SK-N-SH (cell line): ENCODE results near the gene KIF5C.

Experiments
- EP300 ChIP-seq, 2 experiments: IDR thresholded peaks; 2 replicates each; pipeline versions ENCODE4 v1.4.0 to v1.6.1; 2012; ENCODE audit warnings: borderline replicate concordance in 1 of 2, low read depth in 1 of 2, low read length in 1 of 2
- EZH2phosphoT487 ChIP-seq: fragments of 200-600 bp; sonication (generic); IDR thresholded peaks from 2 replicates; pipeline ENCODE4 v1.6.1; 2017; ENCODE audit warnings: low read depth, mixed run types, mild to moderate bottlenecking, antibody characterized with exemption, moderate library complexity, borderline replicate concordance
- MXI1 ChIP-seq: IDR thresholded peaks from 2 replicates; pipeline ENCODE4 v1.6.1; 2012; ENCODE audit warnings: mild to moderate bottlenecking, low read depth, low read length, improper control_type of control experiment
- NRF1 ChIP-seq: IDR thresholded peaks from 2 replicates; pipeline ENCODE4 v1.6.1; 2012; ENCODE audit warnings: low read depth, mild to moderate bottlenecking, low read length
- YY1 ChIP-seq: IDR thresholded peaks from 2 replicates; pipeline ENCODE4 v1.4.0; 2012; ENCODE audit warnings: low read depth, mild to moderate bottlenecking
- TF ChIP-seq, protein P1 (sequence below): fragments of 200-600 bp; sonication (generic); IDR thresholded peaks from 2 replicates; pipeline ENCODE4 v1.6.1; 2017; ENCODE audit warnings: antibody characterized with exemption, mild to moderate bottlenecking, moderate library complexity
- TF ChIP-seq, protein P2 (sequence below): IDR thresholded peaks from 2 replicates; pipeline ENCODE4 v1.6.1; 2012; ENCODE audit warnings: mild to moderate bottlenecking, low read depth, low read length, moderate library complexity
- TF ChIP-seq, protein P3 (sequence below): IDR thresholded peaks from 2 replicates; pipeline ENCODE4; 2012
- TF ChIP-seq, protein P4 (sequence below): IDR thresholded peaks from 2 replicates; pipeline ENCODE4 v1.4.0; 2012; ENCODE audit warnings: low read depth

DNA sequence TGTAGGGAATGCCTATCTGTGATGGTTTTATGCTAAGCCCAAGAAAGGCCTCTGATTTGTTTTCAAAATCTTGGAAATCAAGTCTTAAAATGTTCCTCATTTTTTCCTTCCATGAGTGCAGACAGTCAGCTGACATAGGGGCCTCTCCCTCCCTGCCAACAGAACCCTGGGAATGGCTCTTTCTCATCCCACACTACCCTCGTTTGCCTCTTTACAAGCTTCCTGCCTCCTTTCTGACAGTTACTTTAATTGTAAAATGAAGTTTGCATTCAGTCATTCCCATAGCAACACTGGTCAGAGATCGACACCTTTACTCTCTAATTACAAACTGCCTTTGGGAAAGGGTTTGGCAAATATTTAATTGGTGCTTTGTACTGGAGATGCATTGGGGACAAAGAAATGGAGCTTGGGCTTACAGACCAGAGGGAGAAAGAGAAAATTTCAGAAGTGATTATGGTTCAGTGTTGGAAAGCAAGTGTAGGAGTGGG, 25.4 kb downstream of the KIF5C start:
- TF ChIP-seq, protein P1, sequence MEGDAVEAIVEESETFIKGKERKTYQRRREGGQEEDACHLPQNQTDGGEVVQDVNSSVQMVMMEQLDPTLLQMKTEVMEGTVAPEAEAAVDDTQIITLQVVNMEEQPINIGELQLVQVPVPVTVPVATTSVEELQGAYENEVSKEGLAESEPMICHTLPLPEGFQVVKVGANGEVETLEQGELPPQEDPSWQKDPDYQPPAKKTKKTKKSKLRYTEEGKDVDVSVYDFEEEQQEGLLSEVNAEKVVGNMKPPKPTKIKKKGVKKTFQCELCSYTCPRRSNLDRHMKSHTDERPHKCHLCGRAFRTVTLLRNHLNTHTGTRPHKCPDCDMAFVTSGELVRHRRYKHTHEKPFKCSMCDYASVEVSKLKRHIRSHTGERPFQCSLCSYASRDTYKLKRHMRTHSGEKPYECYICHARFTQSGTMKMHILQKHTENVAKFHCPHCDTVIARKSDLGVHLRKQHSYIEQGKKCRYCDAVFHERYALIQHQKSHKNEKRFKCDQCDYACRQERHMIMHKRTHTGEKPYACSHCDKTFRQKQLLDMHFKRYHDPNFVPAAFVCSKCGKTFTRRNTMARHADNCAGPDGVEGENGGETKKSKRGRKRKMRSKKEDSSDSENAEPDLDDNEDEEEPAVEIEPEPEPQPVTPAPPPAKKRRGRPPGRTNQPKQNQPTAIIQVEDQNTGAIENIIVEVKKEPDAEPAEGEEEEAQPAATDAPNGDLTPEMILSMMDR: no peak
- TF ChIP-seq, protein P2, sequence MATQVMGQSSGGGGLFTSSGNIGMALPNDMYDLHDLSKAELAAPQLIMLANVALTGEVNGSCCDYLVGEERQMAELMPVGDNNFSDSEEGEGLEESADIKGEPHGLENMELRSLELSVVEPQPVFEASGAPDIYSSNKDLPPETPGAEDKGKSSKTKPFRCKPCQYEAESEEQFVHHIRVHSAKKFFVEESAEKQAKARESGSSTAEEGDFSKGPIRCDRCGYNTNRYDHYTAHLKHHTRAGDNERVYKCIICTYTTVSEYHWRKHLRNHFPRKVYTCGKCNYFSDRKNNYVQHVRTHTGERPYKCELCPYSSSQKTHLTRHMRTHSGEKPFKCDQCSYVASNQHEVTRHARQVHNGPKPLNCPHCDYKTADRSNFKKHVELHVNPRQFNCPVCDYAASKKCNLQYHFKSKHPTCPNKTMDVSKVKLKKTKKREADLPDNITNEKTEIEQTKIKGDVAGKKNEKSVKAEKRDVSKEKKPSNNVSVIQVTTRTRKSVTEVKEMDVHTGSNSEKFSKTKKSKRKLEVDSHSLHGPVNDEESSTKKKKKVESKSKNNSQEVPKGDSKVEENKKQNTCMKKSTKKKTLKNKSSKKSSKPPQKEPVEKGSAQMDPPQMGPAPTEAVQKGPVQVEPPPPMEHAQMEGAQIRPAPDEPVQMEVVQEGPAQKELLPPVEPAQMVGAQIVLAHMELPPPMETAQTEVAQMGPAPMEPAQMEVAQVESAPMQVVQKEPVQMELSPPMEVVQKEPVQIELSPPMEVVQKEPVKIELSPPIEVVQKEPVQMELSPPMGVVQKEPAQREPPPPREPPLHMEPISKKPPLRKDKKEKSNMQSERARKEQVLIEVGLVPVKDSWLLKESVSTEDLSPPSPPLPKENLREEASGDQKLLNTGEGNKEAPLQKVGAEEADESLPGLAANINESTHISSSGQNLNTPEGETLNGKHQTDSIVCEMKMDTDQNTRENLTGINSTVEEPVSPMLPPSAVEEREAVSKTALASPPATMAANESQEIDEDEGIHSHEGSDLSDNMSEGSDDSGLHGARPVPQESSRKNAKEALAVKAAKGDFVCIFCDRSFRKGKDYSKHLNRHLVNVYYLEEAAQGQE: no peak
- TF ChIP-seq NRF1 (no peak), EZH2phosphoT487 (no peak), YY1 (no peak), MXI1 (no peak), EP300 (IDR thresholded peaks at IDR 0.05; ENCODE audit: borderline replicate concordance in 1 of 2, low read depth in 1 of 2, low read length in 1 of 2) (no peak)
- TF ChIP-seq, protein P3, sequence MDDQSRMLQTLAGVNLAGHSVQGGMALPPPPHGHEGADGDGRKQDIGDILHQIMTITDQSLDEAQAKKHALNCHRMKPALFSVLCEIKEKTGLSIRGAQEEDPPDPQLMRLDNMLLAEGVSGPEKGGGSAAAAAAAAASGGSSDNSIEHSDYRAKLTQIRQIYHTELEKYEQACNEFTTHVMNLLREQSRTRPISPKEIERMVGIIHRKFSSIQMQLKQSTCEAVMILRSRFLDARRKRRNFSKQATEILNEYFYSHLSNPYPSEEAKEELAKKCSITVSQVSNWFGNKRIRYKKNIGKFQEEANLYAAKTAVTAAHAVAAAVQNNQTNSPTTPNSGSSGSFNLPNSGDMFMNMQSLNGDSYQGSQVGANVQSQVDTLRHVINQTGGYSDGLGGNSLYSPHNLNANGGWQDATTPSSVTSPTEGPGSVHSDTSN: no peak
- TF ChIP-seq, protein P4, sequence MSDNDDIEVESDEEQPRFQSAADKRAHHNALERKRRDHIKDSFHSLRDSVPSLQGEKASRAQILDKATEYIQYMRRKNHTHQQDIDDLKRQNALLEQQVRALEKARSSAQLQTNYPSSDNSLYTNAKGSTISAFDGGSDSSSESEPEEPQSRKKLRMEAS: no peak
